Endothelial cell (in vitro differentiated cells): ENCODE data around the gene MYO1C. TPM values are rescaled to one million over a fixed set of nuclear protein-coding genes. Genes with fewer than 3 reads are reported as not detected.
"Not testable (repeated sequence)": the region's sequence is repeated elsewhere in the genome, so short reads cannot be mapped to it uniquely, and the experiment has no call there.

Experiments used
- DNase-seq: peaks from one replicate; pipeline ENCODE4 v3.0.0; 2021; ENCODE audit warnings: low spot score
- H3K27ac Mint-ChIP-seq: one replicate; pipeline ENCODE4 v1.8.0; 2021; ENCODE audit warnings: mixed read lengths, inconsistent platforms; ENCODE audit not compliant: unreplicated experiment
- H3K27me3 Mint-ChIP-seq: one replicate; pipeline ENCODE4 v1.8.0; 2021; ENCODE audit warnings: mild to moderate bottlenecking, moderate library complexity, mixed read lengths, inconsistent platforms; ENCODE audit not compliant: unreplicated experiment
- H3K36me3 Mint-ChIP-seq: one replicate; pipeline ENCODE4 v1.8.0; 2021; ENCODE audit warnings: mild to moderate bottlenecking, low read depth, mixed read lengths, inconsistent platforms; ENCODE audit not compliant: unreplicated experiment
- H3K4me1 Mint-ChIP-seq: one replicate; pipeline ENCODE4 v1.8.0; 2021; ENCODE audit warnings: mild to moderate bottlenecking, mixed read lengths, inconsistent platforms; ENCODE audit not compliant: unreplicated experiment
- H3K4me3 Mint-ChIP-seq: one replicate; pipeline ENCODE4 v1.8.0; 2021; ENCODE audit warnings: mild to moderate bottlenecking, mixed read lengths, inconsistent platforms; ENCODE audit not compliant: unreplicated experiment
- H3K9me3 Mint-ChIP-seq: one replicate; pipeline ENCODE4 v1.8.0; 2021; ENCODE audit warnings: mixed read lengths, inconsistent platforms; ENCODE audit not compliant: unreplicated experiment
- CTCF ChIP-seq: fragments of 200-600 bp; sonication (generic); IDR thresholded peaks from one replicate; pipeline ENCODE4 v1.5.0; 2021; ENCODE audit warnings: antibody characterized with exemption; ENCODE audit not compliant: unreplicated experiment
- total RNA-seq: library from RNA; stranded (reverse); fragmentation: NEBNext Ultra II Directional; extraction: Animal tissue kit (Norgen Biotek cat#: 25700); gene quantifications from one replicate; pipeline ENCODE4 v1.2.1, GENCODE V29; 2021; ENCODE audit not compliant: unreplicated experiment

The MYO1C gene
- total RNA-seq, 1 donor from 2014 or later, result 117 TPM

GRCh38 chr17:1533661-1534325 is 41.3 kb upstream of the MYO1C start:
- Mint-ChIP-seq H3K4me3 (peak overlapping the region; percentile 30), H3K9me3 (no peaks in the 10 kb centered on the region), H3K36me3 (peaks cover 55% of the 10 kb centered on the region), H3K27ac (no peak overlapping the region), H3K27me3 (peaks cover 3% of the 10 kb centered on the region), H3K4me1 (no peaks in the 10 kb centered on the region)
- TF ChIP-seq CTCF, result no peak
- DNase-seq, result no peak

- Mint-ChIP-seq H3K27me3 (peaks cover 3% of the 10 kb centered on the region), H3K4me1 (no peaks in the 10 kb centered on the region), H3K36me3 (peaks cover 51% of the 10 kb centered on the region), H3K9me3 (no peaks in the 10 kb centered on the region), H3K27ac (no peak overlapping the region), H3K4me3 (no peak overlapping the region)
- TF ChIP-seq CTCF, result peak; percentile 20
- peak; percentile 43 for DNase-seq
Measured at GRCh38 chr17:1532836-1533602, 40.5 kb upstream of the MYO1C start.

GRCh38 chr17:1529863-1530262 is 37.4 kb upstream of the MYO1C start:
- H3K9me3 Mint-ChIP-seq, result no peaks in the 10 kb centered on the region

GRCh38 chr17:1526876-1527275 is 34.4 kb upstream of the MYO1C start:
- H3K36me3 Mint-ChIP-seq, result peaks cover 31% of the 10 kb centered on the region
- H3K4me3 Mint-ChIP-seq, H3K27ac Mint-ChIP-seq, H3K9me3 Mint-ChIP-seq, H3K4me1 Mint-ChIP-seq, DNase-seq, H3K27me3 Mint-ChIP-seq: not testable (repeated sequence)

More at GRCh38 chr17:1529863-1530262, 37.4 kb upstream of the MYO1C start:
- no peak for TF ChIP-seq CTCF
- peaks cover 46% of the 10 kb centered on the region for H3K36me3 Mint-ChIP-seq
- H3K4me1 Mint-ChIP-seq, result no peaks in the 10 kb centered on the region
- peaks cover 3% of the 10 kb centered on the region for H3K27me3 Mint-ChIP-seq
- H3K4me3 Mint-ChIP-seq, result no peak overlapping the region
- no peak overlapping the region for H3K27ac Mint-ChIP-seq
- DNase-seq, result no peak

- TF ChIP-seq CTCF, result no peak
- H3K27ac Mint-ChIP-seq, result no peak overlapping the region
- peaks cover 52% of the 10 kb centered on the region for H3K36me3 Mint-ChIP-seq
- H3K9me3 Mint-ChIP-seq, result no peaks in the 10 kb centered on the region
- peaks cover 7% of the 10 kb centered on the region for H3K27me3 Mint-ChIP-seq
- no peak for DNase-seq
- no peak overlapping the region for H3K4me3 Mint-ChIP-seq
- peaks cover 30% of the 10 kb centered on the region for H3K4me1 Mint-ChIP-seq
Measured at GRCh38 chr17:1522626-1523025, 30.1 kb upstream of the MYO1C start.
